Hepatocyte (in vitro differentiated cells): ENCODE results near the gene SPESP1.

Experiments used
- CTCF ChIP-seq: fragments of 200-600 bp; sonication (generic); IDR thresholded peaks from 2 replicates; pipeline ENCODE4 v1.5.1; 2016; ENCODE audit warnings: antibody characterized with exemption, mild to moderate bottlenecking; ENCODE audit not compliant: poor library complexity
- EZH2phosphoT487 ChIP-seq: fragments of 200-600 bp; sonication (generic); IDR thresholded peaks from one replicate; pipeline ENCODE4 v1.6.1; 2018; ENCODE audit warnings: antibody characterized with exemption, mild to moderate bottlenecking, low read depth, moderate library complexity; ENCODE audit not compliant: unreplicated experiment, severe bottlenecking

DNA sequence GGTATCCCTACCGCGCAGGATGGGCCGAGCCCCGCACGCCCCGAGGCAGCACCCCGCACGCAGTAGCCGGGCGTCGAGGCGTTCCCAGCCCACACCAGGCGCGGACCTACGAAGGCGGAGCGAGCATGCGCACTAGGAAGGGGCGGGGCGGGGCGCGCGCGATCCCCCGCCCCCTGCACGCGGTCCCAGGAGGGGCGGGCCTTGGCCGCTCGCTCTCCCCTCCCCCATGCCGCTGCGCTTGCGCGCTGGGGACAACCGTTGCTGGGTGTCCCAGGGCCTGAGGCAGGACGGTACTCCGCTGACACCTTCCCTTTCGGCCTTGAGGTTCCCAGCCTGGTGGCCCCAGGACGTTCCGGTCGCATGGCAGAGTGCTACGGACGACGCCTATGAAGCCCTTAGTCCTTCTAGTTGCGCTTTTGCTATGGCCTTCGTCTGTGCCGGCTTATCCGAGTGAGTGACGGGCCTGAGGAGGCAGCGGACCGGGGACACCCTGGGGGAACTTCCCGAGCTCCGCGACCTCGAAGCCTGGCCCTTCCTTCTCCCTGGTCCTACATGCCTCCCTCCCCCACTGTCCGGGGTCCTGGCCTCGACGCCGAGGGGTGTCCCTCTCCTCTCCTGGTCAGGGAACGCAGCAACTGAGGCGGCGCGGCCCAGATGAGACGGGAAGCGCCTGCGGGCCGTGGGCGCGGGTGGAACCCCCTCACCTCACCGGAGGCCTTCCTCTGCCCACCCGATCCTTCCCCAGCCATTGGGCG, at the start of gene SPESP1:
- TF ChIP-seq CTCF (no peak), EZH2phosphoT487 (no peak)
